Gastroesophageal sphincter (tissue), 3 donors: ENCODE measurements around the gene DOCK7.

Source experiments
- POLR2A ChIP-seq, 2 donors: fragments of 450-650 bp; IDR thresholded peaks; one replicate each; pipeline ENCODE4 v1.6.1; 2017; ENCODE audit warnings: antibody characterized with exemption in 2 of 2, mild to moderate bottlenecking in 2 of 2, moderate library complexity in 1 of 2
- POLR2AphosphoS5 ChIP-seq: sonication (generic); formaldehyde crosslinking; IDR thresholded peaks from one replicate; pipeline ENCODE4 v1.6.1; 2017; ENCODE audit warnings: antibody characterized with exemption
- TF ChIP-seq, protein P1 (sequence below), 4 experiments: fragments of 200-600 bp in 2 of 4; fragments of 450-650 bp in 2 of 4; sonication (generic) in 1 of 4; IDR thresholded peaks; one replicate each; pipeline ENCODE4 v1.5.1; 2017 to 2019; ENCODE audit warnings: antibody characterized with exemption in 4 of 4, mild to moderate bottlenecking in 2 of 4, moderate library complexity in 2 of 4

GRCh38 chr1:62429581-62429980, 258.6 kb downstream of the DOCK7 start:
- TF ChIP-seq, protein P1, sequence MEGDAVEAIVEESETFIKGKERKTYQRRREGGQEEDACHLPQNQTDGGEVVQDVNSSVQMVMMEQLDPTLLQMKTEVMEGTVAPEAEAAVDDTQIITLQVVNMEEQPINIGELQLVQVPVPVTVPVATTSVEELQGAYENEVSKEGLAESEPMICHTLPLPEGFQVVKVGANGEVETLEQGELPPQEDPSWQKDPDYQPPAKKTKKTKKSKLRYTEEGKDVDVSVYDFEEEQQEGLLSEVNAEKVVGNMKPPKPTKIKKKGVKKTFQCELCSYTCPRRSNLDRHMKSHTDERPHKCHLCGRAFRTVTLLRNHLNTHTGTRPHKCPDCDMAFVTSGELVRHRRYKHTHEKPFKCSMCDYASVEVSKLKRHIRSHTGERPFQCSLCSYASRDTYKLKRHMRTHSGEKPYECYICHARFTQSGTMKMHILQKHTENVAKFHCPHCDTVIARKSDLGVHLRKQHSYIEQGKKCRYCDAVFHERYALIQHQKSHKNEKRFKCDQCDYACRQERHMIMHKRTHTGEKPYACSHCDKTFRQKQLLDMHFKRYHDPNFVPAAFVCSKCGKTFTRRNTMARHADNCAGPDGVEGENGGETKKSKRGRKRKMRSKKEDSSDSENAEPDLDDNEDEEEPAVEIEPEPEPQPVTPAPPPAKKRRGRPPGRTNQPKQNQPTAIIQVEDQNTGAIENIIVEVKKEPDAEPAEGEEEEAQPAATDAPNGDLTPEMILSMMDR (IDR thresholded peaks at IDR 0.05): no peak
- TF ChIP-seq POLR2A (IDR thresholded peaks at IDR 0.05): no peak
- TF ChIP-seq POLR2AphosphoS5: no peak
